Measurements from ENCODE around the gene BMAL1.

- no peak for TF ChIP-seq MAX (IDR thresholded peaks at IDR 0.05)
- TF ChIP-seq REST (IDR thresholded peaks at IDR 0.05; ENCODE audit: low read depth) = no peak
- no peak for TF ChIP-seq EGR1 (IDR thresholded peaks at IDR 0.05)
- TF ChIP-seq CREB1 (IDR thresholded peaks at IDR 0.05; ENCODE audit: low read depth) = no peak
- no peak for TF ChIP-seq YY1 (IDR thresholded peaks at IDR 0.05; ENCODE audit: low read depth)
- no peak for TF ChIP-seq NFIC (IDR thresholded peaks at IDR 0.05)
- TF ChIP-seq TEAD4 (IDR thresholded peaks at IDR 0.05) = no peak
- no peak for TF ChIP-seq TAF1 (IDR thresholded peaks at IDR 0.05; ENCODE audit: low read depth)
- TF ChIP-seq RAD21 (IDR thresholded peaks at IDR 0.05; ENCODE audit: low read depth) = no peak
- TF ChIP-seq EP300 (IDR thresholded peaks at IDR 0.05; ENCODE audit: borderline replicate concordance) = no peak
- TF ChIP-seq USF1 (IDR thresholded peaks at IDR 0.05) = no peak
Measured at GRCh38 chr11:13262096-13262495, 15.5 kb upstream of the BMAL1 start.
